K562 (cell line): ENCODE data around the gene TENT4B. TPM values are rescaled to one million over a fixed set of nuclear protein-coding genes. Genes with fewer than 3 reads are reported as not detected.

Source experiments
- BMI1 ChIP-seq: fragments of 150-350 bp; IDR thresholded peaks from 2 replicates; pipeline ENCODE4 v1.6.1; 2014; ENCODE audit warnings: low read length
- CBX3 ChIP-seq, 2 experiments: IDR thresholded peaks; 1 replicate in 1 of 2; 2 replicates in 1 of 2; pipeline ENCODE4 v1.6.1; 2012; ENCODE audit warnings: inconsistent platforms in 2 of 2, low read length in 2 of 2, borderline replicate concordance in 1 of 2, control low read depth in 1 of 2
- CEBPZ ChIP-seq: fragments of 150-350 bp; IDR thresholded peaks from 2 replicates; pipeline ENCODE4 v1.6.1; 2014; ENCODE audit warnings: low read depth, mild to moderate bottlenecking, low read length, borderline replicate concordance
- CREM ChIP-seq: IDR thresholded peaks from 2 replicates; pipeline ENCODE4 v1.6.1; 2014; ENCODE audit warnings: antibody characterized with exemption, low read depth
- DACH1 ChIP-seq: fragments of 450-650 bp; IDR thresholded peaks from 2 replicates; pipeline ENCODE4 v1.6.1; 2018; ENCODE audit not compliant: partially characterized antibody
- KLF16 ChIP-seq: IDR thresholded peaks from 2 replicates; pipeline ENCODE4 v1.6.1; 2016; ENCODE audit warnings: antibody characterized with exemption
- PHB ChIP-seq: fragments of 250-450 bp; sonication (Bioruptor Pico); IDR thresholded peaks from 2 replicates; pipeline ENCODE4 v1.5.0; 2021
- PTBP1 ChIP-seq: fragments of 200-400 bp; formaldehyde crosslinking; IDR thresholded peaks from 2 replicates; pipeline ENCODE4 v1.6.1; 2017; ENCODE audit warnings: low read depth, low read length
- RAD21 ChIP-seq, 2 experiments: fragments of 250-450 bp in 1 of 2; fragments of 450-650 bp in 1 of 2; sonication (Bioruptor Pico) in 1 of 2; formaldehyde crosslinking in 1 of 2; IDR thresholded peaks in 1 of 2; conservative IDR thresholded peaks in 1 of 2; 2 replicates each; pipeline versions ENCODE4 v1.4.0 to v1.8.0; 2020 to 2022; ENCODE audit warnings: mild to moderate bottlenecking in 2 of 2, moderate library complexity in 1 of 2
- SMC3 ChIP-seq: conservative IDR thresholded peaks from 2 replicates; pipeline ENCODE4 v1.6.1; 2011; ENCODE audit warnings: low read depth, low read length, improper control_type of control experiment; ENCODE audit not compliant: insufficient read depth
- SUPT5H ChIP-seq: fragments of 450-650 bp; IDR thresholded peaks from 2 replicates; pipeline ENCODE4 v1.6.1; 2016
- TCF7 ChIP-seq: sonication (generic); IDR thresholded peaks from 2 replicates; pipeline ENCODE4 v1.6.1; 2016; ENCODE audit warnings: antibody characterized with exemption, borderline replicate concordance
- TCFL5 ChIP-seq: fragments of 250-450 bp; sonication (Bioruptor Pico); conservative IDR thresholded peaks from 2 replicates; pipeline ENCODE4 v1.6.1; 2021; ENCODE audit warnings: mild to moderate bottlenecking, moderate library complexity, matching md5 sums
- ZBTB9 ChIP-seq: fragments of 450-650 bp; formaldehyde crosslinking; IDR thresholded peaks from 2 replicates; pipeline ENCODE4 v1.4.0; 2020; ENCODE audit warnings: mild to moderate bottlenecking, moderate library complexity
- ZC3H4 ChIP-seq: sonication (generic); formaldehyde crosslinking; IDR thresholded peaks from 2 replicates; pipeline ENCODE4 v1.9.0; 2021; ENCODE audit warnings: missing genetic modification reagents, borderline replicate concordance
- ZFP30 ChIP-seq: fragments of 250-450 bp; sonication (Bioruptor Pico); IDR thresholded peaks from 2 replicates; pipeline ENCODE4 v1.8.0; 2022; ENCODE audit warnings: moderate library complexity, mild to moderate bottlenecking, inconsistent platforms, borderline replicate concordance
- ZNF3 ChIP-seq: fragments of 250-450 bp; sonication (Bioruptor Pico); IDR thresholded peaks from 2 replicates; pipeline ENCODE4 v1.5.0; 2021; ENCODE audit warnings: mild to moderate bottlenecking, moderate library complexity
- ZNF699 ChIP-seq: fragments of 250-450 bp; sonication (Bioruptor Pico); IDR thresholded peaks from 2 replicates; pipeline ENCODE4 v1.8.0; 2021; ENCODE audit warnings: mild to moderate bottlenecking, moderate library complexity; ENCODE audit not compliant: insufficient replicate concordance
- polyA plus RNA-seq, 8 experiments: library from polyadenylated mRNA; depleted of rRNA in 4 of 8; stranded (reverse) in 5 of 8; unstranded in 3 of 8; fragments of >200 nt; fragmentation: Nextera tagmentation in 2 of 8; fragmentation: Illumina TruSeq in 1 of 8; extraction: Ambion mirVana in 2 of 8; extraction: Trizol in 1 of 8; gene quantifications; 2 replicates each; pipeline versions ENCODE4 v1.2.1 to v1.2.3, GENCODE V29; 2011 to 2014; ENCODE audit warnings: inconsistent platforms in 1 of 8, missing spikeins in 1 of 8
- total RNA-seq, 7 experiments: library from RNA; depleted of rRNA in 6 of 7; stranded (reverse); fragments of >200 nt in 6 of 7; fragmentation: Illumina TruSeq in 2 of 7; extraction: Trizol in 2 of 7; gene quantifications; 2 replicates each; pipeline versions ENCODE4 v1.2.1 to v1.2.3, GENCODE V29; 2011 to 2021; ENCODE audit warnings: low replicate concordance in 1 of 7
- TF ChIP-seq, protein P1 (sequence below): sonication (generic); formaldehyde crosslinking; IDR thresholded peaks from 2 replicates; pipeline ENCODE4 v1.8.1; 2023; ENCODE audit warnings: mild to moderate bottlenecking, missing genetic modification reagents, moderate library complexity
- TF ChIP-seq, protein P2 (sequence below): sonication (generic); formaldehyde crosslinking; IDR thresholded peaks from 2 replicates; pipeline ENCODE4 v1.8.0; 2023; ENCODE audit warnings: mild to moderate bottlenecking, missing genetic modification reagents

The TENT4B gene
- total and polyA plus RNA-seq, 9 of the 15 experiments (the other 6 are each of a cell fraction or from before 2014, with no cell fraction given) = 5.2 to 8.4 (median 7.0) TPM

DNA sequence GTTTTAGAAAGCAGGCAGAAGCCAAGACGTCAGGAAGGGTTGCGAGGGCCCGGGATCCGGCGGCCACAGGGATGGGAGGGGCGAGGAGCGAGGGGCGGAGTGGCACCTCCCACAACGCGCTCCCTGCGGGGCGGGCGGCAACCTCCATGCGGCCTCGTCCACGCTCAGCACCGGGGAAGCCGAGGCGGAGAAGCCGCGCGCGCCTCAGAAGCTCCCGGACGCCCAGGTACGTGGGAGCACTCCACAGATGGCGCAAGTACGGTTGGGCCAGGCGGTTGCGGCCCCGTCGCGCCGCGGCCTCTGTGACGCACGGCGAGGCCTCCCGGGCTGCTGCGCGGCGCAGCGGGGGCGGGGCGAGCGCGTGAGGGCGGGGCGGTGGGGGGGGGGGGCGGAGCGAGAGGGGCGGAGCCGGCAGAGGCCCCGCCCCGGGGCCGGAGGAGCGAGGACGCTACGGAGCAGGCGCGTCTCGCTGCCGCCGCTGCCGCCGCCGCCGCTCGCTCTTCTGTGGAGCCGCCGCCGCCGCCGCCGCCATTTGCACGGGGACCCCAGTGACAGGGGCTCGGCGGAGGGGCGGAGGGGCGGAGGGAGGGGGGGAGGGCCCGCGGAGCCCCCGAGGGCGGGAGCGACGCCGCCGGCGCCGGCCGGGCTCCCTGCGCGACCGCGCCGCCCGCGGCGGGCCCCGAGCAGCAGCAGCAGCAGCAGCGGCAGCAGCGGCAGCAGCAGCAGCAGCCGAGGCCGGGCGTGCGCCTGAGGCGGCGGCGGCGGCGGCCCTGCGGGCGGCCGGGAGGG is at the start of gene TENT4B (continued):
- no peak for TF ChIP-seq CEBPZ
- TF ChIP-seq RAD21 (CRISPR knock-in tag; conservative IDR thresholded peaks at IDR 0.05 in 1 of 2, IDR thresholded peaks at IDR 0.05 in 1 of 2) = no peak
- TF ChIP-seq SUPT5H = peak; percentile 94
- TF ChIP-seq CREM = peak; percentile 85
- no peak for TF ChIP-seq SMC3
- no peak for TF ChIP-seq ZNF3 (CRISPR knock-in tag)
- TF ChIP-seq ZC3H4 (CRISPR knock-in tag) = no peak
- TF ChIP-seq ZNF699 = no peak
- no peak for TF ChIP-seq KLF16
- TF ChIP-seq, protein P1, sequence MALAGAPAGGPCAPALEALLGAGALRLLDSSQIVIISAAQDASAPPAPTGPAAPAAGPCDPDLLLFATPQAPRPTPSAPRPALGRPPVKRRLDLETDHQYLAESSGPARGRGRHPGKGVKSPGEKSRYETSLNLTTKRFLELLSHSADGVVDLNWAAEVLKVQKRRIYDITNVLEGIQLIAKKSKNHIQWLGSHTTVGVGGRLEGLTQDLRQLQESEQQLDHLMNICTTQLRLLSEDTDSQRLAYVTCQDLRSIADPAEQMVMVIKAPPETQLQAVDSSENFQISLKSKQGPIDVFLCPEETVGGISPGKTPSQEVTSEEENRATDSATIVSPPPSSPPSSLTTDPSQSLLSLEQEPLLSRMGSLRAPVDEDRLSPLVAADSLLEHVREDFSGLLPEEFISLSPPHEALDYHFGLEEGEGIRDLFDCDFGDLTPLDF (CRISPR knock-in tag) = no peak
- no peak for TF ChIP-seq CBX3 (IDR thresholded peaks at IDR 0.05; ENCODE audit: borderline replicate concordance in 1 of 2, low read length in 2 of 2)
- no peak for TF ChIP-seq DACH1
- TF ChIP-seq PHB = no peak
- TF ChIP-seq ZFP30 (CRISPR knock-in tag) = no peak
- TF ChIP-seq ZBTB9 (CRISPR knock-in tag) = peak; percentile 35; the same call in 1 of the 2 replicates
- TF ChIP-seq TCF7 = no peak
- TF ChIP-seq, protein P2, sequence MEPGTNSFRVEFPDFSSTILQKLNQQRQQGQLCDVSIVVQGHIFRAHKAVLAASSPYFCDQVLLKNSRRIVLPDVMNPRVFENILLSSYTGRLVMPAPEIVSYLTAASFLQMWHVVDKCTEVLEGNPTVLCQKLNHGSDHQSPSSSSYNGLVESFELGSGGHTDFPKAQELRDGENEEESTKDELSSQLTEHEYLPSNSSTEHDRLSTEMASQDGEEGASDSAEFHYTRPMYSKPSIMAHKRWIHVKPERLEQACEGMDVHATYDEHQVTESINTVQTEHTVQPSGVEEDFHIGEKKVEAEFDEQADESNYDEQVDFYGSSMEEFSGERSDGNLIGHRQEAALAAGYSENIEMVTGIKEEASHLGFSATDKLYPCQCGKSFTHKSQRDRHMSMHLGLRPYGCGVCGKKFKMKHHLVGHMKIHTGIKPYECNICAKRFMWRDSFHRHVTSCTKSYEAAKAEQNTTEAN (CRISPR knock-in tag) = no peak
- no peak for TF ChIP-seq TCFL5 (CRISPR knock-in tag)
- TF ChIP-seq BMI1 = no peak
- TF ChIP-seq PTBP1 = 0 out of 2 replicates have a peak, but pooled peaks have one; percentile 47
